OCI-LY7 (cell line): Measurements from ENCODE around the gene PTGS1. TPM values are rescaled to one million over a fixed set of nuclear protein-coding genes. Genes with fewer than 3 reads are reported as not detected.

ENCODE experiments used
- BruUV-seq: library from RNA; stranded (reverse); fragments of 400-500 nt; replicated peaks from 2 replicates; lab custom pipeline; 2021; lab: Mats Ljungman, UMichigan
- CTCF ChIA-PET: fragments of 300-600 bp; sonication (Branson Sonifier 250); formaldehyde crosslinking; loops from one replicate; lab custom pipeline; 2022; ENCODE audit warnings: antibody characterized with exemption; ENCODE audit not compliant: unreplicated experiment; lab: Charles Lee
- POLR2A ChIA-PET: fragments of 300-600 bp; sonication (Branson Sonifier 250); formaldehyde crosslinking; loops from one replicate; lab custom pipeline; 2022; ENCODE audit warnings: antibody characterized with exemption; lab: Charles Lee
- DNase-seq: peaks from one replicate; pipeline ENCODE4 v3.0.0-alpha.2; 2015; ENCODE audit warnings: low spot score
- H2AFZ ChIP-seq: fragments of 200-600 bp; sonication (generic), shearing (Covaris generic); 2 replicates; pipeline ENCODE4 v1.6.1; 2014; ENCODE audit warnings: mild to moderate bottlenecking, antibody characterized with exemption, low read length, moderate library complexity
- H3K27ac ChIP-seq: fragments of 200-600 bp; sonication (generic); 2 replicates; pipeline ENCODE4 v1.5.1; 2014; ENCODE audit warnings: mixed run types, low read depth, mild to moderate bottlenecking, moderate library complexity, low read length, inconsistent platforms; ENCODE audit not compliant: poor library complexity, severe bottlenecking
- H3K36me3 ChIP-seq: fragments of 200-600 bp; sonication (generic); 2 replicates; pipeline ENCODE4 v1.6.1; 2014; ENCODE audit warnings: mild to moderate bottlenecking, antibody characterized with exemption, low read length, moderate library complexity, mixed read lengths; ENCODE audit not compliant: insufficient read depth
- H3K4me1 ChIP-seq: fragments of 200-600 bp; sonication (generic); 2 replicates; pipeline ENCODE4 v1.5.1; 2014; ENCODE audit warnings: mild to moderate bottlenecking, low read length; ENCODE audit not compliant: insufficient read depth, poor library complexity, severe bottlenecking
- H3K4me2 ChIP-seq: fragments of 200-600 bp; sonication (generic); 2 replicates; pipeline ENCODE4 v1.6.1; 2014; ENCODE audit warnings: mild to moderate bottlenecking, low read length
- H3K4me3 ChIP-seq: fragments of 200-600 bp; sonication (generic); 2 replicates; pipeline ENCODE4 v1.5.1; 2014; ENCODE audit warnings: mild to moderate bottlenecking, low read depth, low read length; ENCODE audit not compliant: poor library complexity, severe bottlenecking
- H3K79me2 ChIP-seq: fragments of 200-600 bp; sonication (generic); 2 replicates; pipeline ENCODE4 v1.6.1; 2016; ENCODE audit warnings: low read depth, mild to moderate bottlenecking, low read length, moderate library complexity, mixed read lengths; ENCODE audit not compliant: insufficient read depth
- H3K9me2 ChIP-seq: fragments of 200-600 bp; sonication (generic); 2 replicates; pipeline ENCODE4 v1.6.1; 2016; ENCODE audit warnings: mild to moderate bottlenecking, low read length, mixed read lengths; ENCODE audit not compliant: insufficient read depth
- H3K9me3 ChIP-seq: fragments of 200-600 bp; sonication (generic); 2 replicates; pipeline ENCODE4 v1.6.1; 2014; ENCODE audit warnings: mild to moderate bottlenecking, mixed run types, low read length, mixed read lengths
- H4K20me1 ChIP-seq: fragments of 200-600 bp; sonication (generic); 2 replicates; pipeline ENCODE4 v1.6.1; 2014; ENCODE audit warnings: mild to moderate bottlenecking, antibody characterized with exemption, low read length, moderate library complexity, mixed read lengths; ENCODE audit not compliant: insufficient read depth
- EZH2phosphoT487 ChIP-seq: fragments of 200-600 bp; sonication (generic); IDR thresholded peaks from 2 replicates; pipeline ENCODE4 v1.6.1; 2018; ENCODE audit warnings: low read depth, borderline replicate concordance, mild to moderate bottlenecking, mixed run types, antibody characterized with exemption, low read length, moderate library complexity, mixed read lengths
- intact Hi-C: fragments of 100-400 bp; cut with micrococcal nuclease; formaldehyde crosslinking; loops from one replicate; pipeline ENCODE4 v1.10.0; 2022; ENCODE audit not compliant: unreplicated experiment
- total RNA-seq, 2 experiments: library from RNA; depleted of rRNA in 1 of 2; stranded (reverse); fragments of >200 nt in 1 of 2; shearing (Covaris generic) in 1 of 2; gene quantifications; 2 replicates each; pipeline ENCODE4 v1.2.3, GENCODE V29; 2014 to 2022
- TF ChIP-seq, protein P1 (sequence below): fragments of 200-600 bp; sonication (generic); conservative IDR thresholded peaks from 2 replicates; pipeline ENCODE4 v1.5.1; 2014; ENCODE audit warnings: mild to moderate bottlenecking, antibody characterized with exemption, low read length, moderate library complexity, mixed read lengths

PTGS1 gene
- total RNA-seq, 2 experiments from 2014 or later = 0.79 to 2.2 TPM

DNA sequence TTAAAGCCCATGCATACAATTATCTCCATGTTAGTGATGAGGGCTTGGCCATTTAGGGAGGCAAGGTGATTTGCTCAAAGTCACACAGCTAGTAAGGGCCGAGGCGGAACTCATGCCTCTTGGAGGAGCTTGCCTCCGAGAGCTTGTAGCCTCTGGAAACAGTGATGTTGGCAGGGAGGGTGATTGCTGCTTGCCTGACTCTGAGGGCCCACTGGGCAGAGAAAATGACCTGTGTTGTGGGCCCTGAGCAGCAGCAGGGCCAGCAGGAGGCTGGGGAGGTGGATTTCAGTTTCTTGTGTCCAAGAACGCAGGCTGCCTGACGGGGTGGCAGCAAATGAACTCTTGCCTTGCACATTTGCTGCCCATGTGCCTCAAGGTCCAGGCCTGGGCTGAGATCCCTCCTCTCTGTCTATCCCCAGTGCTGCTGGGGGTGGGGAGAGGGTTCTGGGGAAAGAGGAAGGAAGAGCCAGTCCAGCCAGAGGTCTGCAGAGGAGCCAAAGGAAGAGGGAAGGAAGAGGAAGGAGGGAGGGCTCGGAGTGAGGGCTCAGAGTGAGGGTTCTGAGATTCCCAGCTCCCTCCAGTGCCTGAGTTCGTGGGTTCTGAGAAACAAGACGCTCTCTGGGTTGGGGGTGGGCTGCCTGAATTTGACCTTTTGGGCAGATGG is 16.2 kb upstream of the PTGS1 start:
- H2AFZ ChIP-seq = no peak overlapping the region
- intact Hi-C loops = no loop called here
- CTCF ChIA-PET = no interaction called here
- TF ChIP-seq, protein P1, sequence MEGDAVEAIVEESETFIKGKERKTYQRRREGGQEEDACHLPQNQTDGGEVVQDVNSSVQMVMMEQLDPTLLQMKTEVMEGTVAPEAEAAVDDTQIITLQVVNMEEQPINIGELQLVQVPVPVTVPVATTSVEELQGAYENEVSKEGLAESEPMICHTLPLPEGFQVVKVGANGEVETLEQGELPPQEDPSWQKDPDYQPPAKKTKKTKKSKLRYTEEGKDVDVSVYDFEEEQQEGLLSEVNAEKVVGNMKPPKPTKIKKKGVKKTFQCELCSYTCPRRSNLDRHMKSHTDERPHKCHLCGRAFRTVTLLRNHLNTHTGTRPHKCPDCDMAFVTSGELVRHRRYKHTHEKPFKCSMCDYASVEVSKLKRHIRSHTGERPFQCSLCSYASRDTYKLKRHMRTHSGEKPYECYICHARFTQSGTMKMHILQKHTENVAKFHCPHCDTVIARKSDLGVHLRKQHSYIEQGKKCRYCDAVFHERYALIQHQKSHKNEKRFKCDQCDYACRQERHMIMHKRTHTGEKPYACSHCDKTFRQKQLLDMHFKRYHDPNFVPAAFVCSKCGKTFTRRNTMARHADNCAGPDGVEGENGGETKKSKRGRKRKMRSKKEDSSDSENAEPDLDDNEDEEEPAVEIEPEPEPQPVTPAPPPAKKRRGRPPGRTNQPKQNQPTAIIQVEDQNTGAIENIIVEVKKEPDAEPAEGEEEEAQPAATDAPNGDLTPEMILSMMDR = no peak
- no peak for TF ChIP-seq EZH2phosphoT487
- DNase-seq = no peak
- no TSS peak for BruUV-seq
- H3K9me3 ChIP-seq = no peaks in the 10 kb centered on the region
- POLR2A ChIA-PET = no interaction called here
- H3K9me2 ChIP-seq = no peaks in the 10 kb centered on the region
- H3K36me3 ChIP-seq = no peaks in the 10 kb centered on the region
- no peak overlapping the region for H3K4me2 ChIP-seq
- H3K27ac ChIP-seq = no peak overlapping the region
- no peaks in the 10 kb centered on the region for H3K4me1 ChIP-seq
- no peaks in the 10 kb centered on the region for H4K20me1 ChIP-seq
- H3K79me2 ChIP-seq = no peaks in the 10 kb centered on the region
- no peak overlapping the region for H3K4me3 ChIP-seq

DNA sequence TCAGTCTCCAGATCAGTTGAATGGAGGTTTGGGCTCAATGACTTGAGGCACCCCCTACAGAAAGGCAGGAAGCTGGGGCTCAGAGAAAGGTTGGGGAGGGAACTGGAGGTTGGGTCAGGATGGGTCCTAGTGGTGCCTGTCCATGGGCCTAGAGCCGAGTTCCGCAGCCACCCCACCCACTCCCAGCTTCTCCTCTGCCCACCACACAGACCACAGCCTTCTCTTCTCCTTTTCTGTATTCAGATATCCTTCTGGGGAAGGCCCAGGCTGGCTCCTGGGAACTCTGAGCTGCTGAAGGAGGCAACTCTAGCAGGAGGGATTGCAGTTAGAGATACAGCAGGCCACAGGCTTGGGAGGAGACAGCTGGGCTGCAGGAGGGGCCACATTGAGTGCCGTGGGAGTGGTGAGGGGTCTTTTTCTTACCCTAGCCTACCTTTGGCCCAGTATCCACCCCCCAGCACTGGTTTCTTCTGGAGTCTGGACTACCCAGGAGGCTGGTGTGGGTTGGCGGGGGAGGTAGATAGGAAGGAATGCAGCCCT is 15.4 kb upstream of the PTGS1 start:
- H3K79me2 ChIP-seq = no peaks in the 10 kb centered on the region
- H3K27ac ChIP-seq = no peak overlapping the region
- H4K20me1 ChIP-seq = no peaks in the 10 kb centered on the region
- TF ChIP-seq, protein P1 = no peak
- TF ChIP-seq EZH2phosphoT487 = no peak
- H3K4me3 ChIP-seq = no peak overlapping the region
- H3K9me2 ChIP-seq = no peaks in the 10 kb centered on the region
- H3K4me2 ChIP-seq = no peak overlapping the region
- H3K4me1 ChIP-seq = no peaks in the 10 kb centered on the region
- H3K9me3 ChIP-seq = no peaks in the 10 kb centered on the region
- no peaks in the 10 kb centered on the region for H3K36me3 ChIP-seq
- BruUV-seq = no TSS peak
- DNase-seq = no peak
- ChIA-PET POLR2A (no interaction called here), CTCF (no interaction called here)
- intact Hi-C loops = no loop called here
- no peak overlapping the region for H2AFZ ChIP-seq

DNA sequence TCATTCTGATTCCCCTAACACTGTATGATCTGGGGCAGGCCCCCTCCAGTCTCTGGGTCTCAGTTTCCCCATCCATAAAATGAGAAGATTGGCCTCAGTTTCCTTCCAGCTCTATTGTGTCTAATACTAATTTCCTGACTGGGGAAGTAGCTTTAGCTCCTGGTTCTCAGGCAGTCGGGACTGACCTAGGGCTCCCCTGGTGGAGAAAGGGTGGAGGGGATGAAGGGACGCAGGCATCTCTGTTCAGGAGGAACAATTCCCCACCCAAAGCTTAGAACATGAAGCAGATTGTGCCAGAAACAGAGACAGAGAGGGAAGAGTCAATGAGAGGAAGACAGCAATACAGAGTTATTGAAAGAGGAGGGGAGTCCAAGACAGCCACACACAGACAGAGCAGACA is 14.2 kb upstream of the PTGS1 start:
- no peak for TF ChIP-seq EZH2phosphoT487
- TF ChIP-seq, protein P1 = peak; percentile 71
- no peaks in the 10 kb centered on the region for H3K9me2 ChIP-seq
- no peaks in the 10 kb centered on the region for H3K9me3 ChIP-seq
- intact Hi-C loops = no loop called here
- no TSS peak for BruUV-seq
- no peaks in the 10 kb centered on the region for H3K4me1 ChIP-seq
- H3K36me3 ChIP-seq = no peaks in the 10 kb centered on the region
- no peak overlapping the region for H2AFZ ChIP-seq
- no peaks in the 10 kb centered on the region for H3K79me2 ChIP-seq
- POLR2A ChIA-PET = no interaction called here
- H3K4me3 ChIP-seq = no peak overlapping the region
- CTCF ChIA-PET = interaction anchor here (0.6 kb wide), 2 partner anchors 15 to 192 kb away, joined by 3 read pairs; no protein-coding TSS in a partner anchor
- H3K4me2 ChIP-seq = no peak overlapping the region
- H3K27ac ChIP-seq = no peak overlapping the region
- H4K20me1 ChIP-seq = no peaks in the 10 kb centered on the region
- DNase-seq = no peak
